CD14-positive monocyte (primary cell): Measurements from ENCODE around the gene DNAH3. TPM values are rescaled to one million over a fixed set of nuclear protein-coding genes. Genes with fewer than 3 reads are reported as not detected.

ENCODE experiments used
- DNase-seq, 3 donors: peaks; one replicate each; pipeline ENCODE4 v3.0.0-alpha.2; 2011 to 2022
- H2AFZ ChIP-seq: 2 replicates; pipeline ENCODE4 v1.6.0; 2012; ENCODE audit warnings: mild to moderate bottlenecking, low read depth, low read length, inconsistent platforms; ENCODE audit not compliant: insufficient read depth, poor library complexity, severe bottlenecking
- H3K27ac ChIP-seq, 2 donors: 1 replicate in 1 of 2; 2 replicates in 1 of 2; pipeline ENCODE4 v1.5.1; 2012 to 2013; ENCODE audit warnings: low read length in 2 of 2, control low read depth in 1 of 2, inconsistent platforms in 1 of 2, low read depth in 1 of 2, mild to moderate bottlenecking in 1 of 2
- H3K27me3 ChIP-seq, 2 donors: one replicate each; pipeline versions ENCODE4 v1.6.0 to v1.6.1; 2011 to 2013; ENCODE audit warnings: low read length in 2 of 2; ENCODE audit not compliant: control insufficient read depth in 2 of 2, insufficient read depth in 2 of 2
- H3K36me3 ChIP-seq, 2 donors: replicated peaks in 1 of 2; 1 replicate in 1 of 2; 2 replicates in 1 of 2; pipeline versions ENCODE4 v1.5.1 to v1.6.1; 2012 to 2013; ENCODE audit warnings: low read length in 2 of 2, control low read depth in 1 of 2, inconsistent platforms in 1 of 2, mild to moderate bottlenecking in 1 of 2; ENCODE audit not compliant: insufficient read depth in 2 of 2, control insufficient read depth in 1 of 2
- H3K4me1 ChIP-seq, 2 donors: 1 replicate in 1 of 2; 2 replicates in 1 of 2; pipeline versions ENCODE4 v1.5.1 to v1.6.1; 2012 to 2013; ENCODE audit warnings: low read length in 2 of 2, control low read depth in 1 of 2, inconsistent platforms in 1 of 2, mild to moderate bottlenecking in 1 of 2, moderate library complexity in 1 of 2; ENCODE audit not compliant: insufficient read depth in 2 of 2, control insufficient read depth in 1 of 2
- H3K4me2 ChIP-seq: replicated peaks from 2 replicates; pipeline ENCODE3; 2012; ENCODE audit warnings: low read length, moderate library complexity, mild to moderate bottlenecking; ENCODE audit not compliant: poor library complexity, severe bottlenecking; ENCODE audit errors: extremely low read depth
- H3K4me3 ChIP-seq, 3 experiments: fragments of 200-600 bp in 1 of 3; sonication (generic) in 1 of 3; replicated peaks in 1 of 3; 1 replicate in 2 of 3; 2 replicates in 1 of 3; pipeline ENCODE4 v1.5.1; 2011 to 2013; ENCODE audit warnings: low read length in 3 of 3, mild to moderate bottlenecking in 3 of 3, control low read depth in 2 of 3, low read depth in 2 of 3, inconsistent platforms in 1 of 3, moderate library complexity in 1 of 3
- H3K79me2 ChIP-seq: 2 replicates; pipeline ENCODE4 v1.6.0; 2012; ENCODE audit warnings: mild to moderate bottlenecking, control low read depth, inconsistent platforms, low read length, moderate library complexity; ENCODE audit not compliant: insufficient read depth
- H3K9ac ChIP-seq: 2 replicates; pipeline ENCODE4 v1.6.0; 2017; ENCODE audit warnings: low read length, mild to moderate bottlenecking; ENCODE audit not compliant: insufficient read depth, poor library complexity, severe bottlenecking
- H3K9me3 ChIP-seq, 2 donors: replicated peaks in 1 of 2; 1 replicate in 1 of 2; 2 replicates in 1 of 2; pipeline versions ENCODE4 v1.5.1 to v1.6.1; 2012 to 2013; ENCODE audit warnings: low read length in 2 of 2, control low read depth in 1 of 2; ENCODE audit not compliant: control insufficient read depth in 1 of 2, insufficient read depth in 1 of 2
- H4K20me1 ChIP-seq: 2 replicates; pipeline ENCODE4 v1.6.0; 2012; ENCODE audit warnings: mild to moderate bottlenecking, low read length, control low read depth, moderate library complexity; ENCODE audit not compliant: insufficient read depth
- H3K27ac Mint-ChIP-seq, 7 donors: one replicate each; pipeline ENCODE4 v1.8.0; 2020; ENCODE audit warnings: mild to moderate bottlenecking in 7 of 7, mixed read lengths in 7 of 7, moderate library complexity in 6 of 7, inconsistent platforms in 2 of 7
- H3K27me3 Mint-ChIP-seq, 3 donors: one replicate each; pipeline ENCODE4 v1.8.0; 2021 to 2022; ENCODE audit warnings: low read depth in 3 of 3, mild to moderate bottlenecking in 3 of 3, mixed read lengths in 3 of 3, moderate library complexity in 3 of 3, inconsistent platforms in 1 of 3
- H3K36me3 Mint-ChIP-seq, 2 donors: one replicate each; pipeline ENCODE4 v1.8.0; 2020; ENCODE audit warnings: mixed read lengths in 2 of 2, inconsistent platforms in 1 of 2, mild to moderate bottlenecking in 1 of 2
- H3K4me1 Mint-ChIP-seq: one replicate; pipeline ENCODE4 v1.8.0; 2020; ENCODE audit warnings: mild to moderate bottlenecking, mixed read lengths
- H3K4me3 Mint-ChIP-seq, 2 donors: one replicate each; pipeline ENCODE4 v1.8.0; 2020; ENCODE audit warnings: mild to moderate bottlenecking in 2 of 2, mixed read lengths in 2 of 2, moderate library complexity in 1 of 2
- H3K9me3 Mint-ChIP-seq, 7 donors: one replicate each; pipeline ENCODE4 v1.8.0; 2020 to 2022; ENCODE audit warnings: mixed read lengths in 7 of 7, mild to moderate bottlenecking in 6 of 7, moderate library complexity in 6 of 7, inconsistent platforms in 2 of 7
- WGBS: methylation state at CpG from one replicate; pipeline ENCODE4 v1.1.5; 2013; ENCODE audit warnings: missing lambda C conversion rate; ENCODE audit not compliant: insufficient coverage; 5-methylcytosine and 5-hydroxymethylcytosine counted together
- intact Hi-C, 2 donors: fragments of 100-400 bp; cut with micrococcal nuclease; formaldehyde crosslinking; loops; one replicate each; pipeline versions ENCODE4 v1.15.0 to v1.15.1; 2023
- polyA plus RNA-seq, 3 donors: library from polyadenylated mRNA; depleted of rRNA in 1 of 3; unstranded in 2 of 3; stranded (reverse) in 1 of 3; fragments of 300-500 nt in 2 of 3; fragments of >200 nt in 1 of 3; fragmentation: Illumina TruSeq in 2 of 3; gene quantifications; 1 replicate in 2 of 3; 2 replicates in 1 of 3; pipeline ENCODE4 v1.2.3, GENCODE V29; 2012 to 2021
- TF ChIP-seq, protein P1 (sequence below): fragments of 200-600 bp; IDR thresholded peaks from one replicate; pipeline ENCODE4 v1.8.0; 2022; ENCODE audit warnings: antibody characterized with exemption, mild to moderate bottlenecking

Gene DNAH3
- polyA plus RNA-seq, 3 donors, result not detected

DNA sequence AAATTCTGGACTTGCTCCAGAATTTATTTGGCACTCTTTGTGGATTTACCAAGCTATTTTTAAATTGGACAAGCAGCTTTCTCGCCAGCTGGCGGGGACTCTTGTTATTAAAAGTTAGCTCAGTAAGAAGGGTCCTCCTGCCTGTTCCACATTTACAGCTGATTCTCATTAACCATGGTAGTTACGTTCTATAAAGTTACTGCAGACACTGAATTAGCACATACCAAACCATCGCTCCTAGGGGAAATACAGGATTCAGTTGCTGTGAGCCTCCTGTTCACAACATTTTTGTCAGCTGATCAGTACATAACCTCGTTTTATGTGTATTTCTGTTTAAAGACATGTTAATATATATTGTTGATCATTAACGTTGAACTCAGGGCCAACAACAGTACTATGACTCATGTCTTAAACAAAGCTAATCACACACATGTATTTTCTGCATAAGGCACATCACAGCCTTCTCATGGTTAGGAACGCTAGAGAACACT, 12.1 kb upstream of the DNAH3 start:
- intact Hi-C loops, result no loop called here
- H3K27ac Mint-ChIP-seq, result no peak overlapping the region
- no peak overlapping the region for H3K27ac ChIP-seq

DNA sequence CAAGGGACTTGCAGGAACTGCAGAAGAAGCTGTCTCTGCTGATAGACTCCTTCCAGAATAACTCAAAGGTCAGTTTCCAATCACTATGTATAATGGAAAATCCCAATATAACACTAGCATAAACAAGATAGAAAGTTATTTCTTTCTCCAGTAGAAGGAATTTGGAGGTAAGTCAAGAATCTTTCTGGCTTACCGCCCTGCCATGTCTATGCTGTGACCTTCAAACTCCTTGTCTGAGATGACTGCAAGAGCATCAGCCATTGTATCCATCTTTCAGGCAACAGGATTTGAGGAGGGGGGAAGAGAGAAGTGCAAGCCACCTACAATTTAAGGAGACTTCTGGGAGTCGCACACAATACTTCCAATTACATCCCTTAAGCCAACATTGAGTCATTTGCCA, 10.6 kb upstream of the DNAH3 start:
- no peak overlapping the region for H3K27ac Mint-ChIP-seq
- H3K9me3 Mint-ChIP-seq, result peaks cover 0 to 2% (median 0%) of the 10 kb centered on the region in 7 donors
- H3K4me3 ChIP-seq, result no peak overlapping the region
- H3K4me3 Mint-ChIP-seq, result no peak overlapping the region
- H4K20me1 ChIP-seq, result peaks cover 3% of the 10 kb centered on the region
- no CpG with 5 or more reads among the region's 2 CpGs for WGBS
- no peak overlapping the region for H3K4me2 ChIP-seq
- peaks cover 35 to 41% of the 10 kb centered on the region in 2 donors for H3K36me3 Mint-ChIP-seq
- H3K27ac ChIP-seq, result no peak overlapping the region
- H3K79me2 ChIP-seq, result peaks cover 3% of the 10 kb centered on the region
- intact Hi-C loops, result no loop called here
- peaks cover 16 to 23% of the 10 kb centered on the region in 2 donors for H3K4me1 ChIP-seq
- TF ChIP-seq, protein P1, sequence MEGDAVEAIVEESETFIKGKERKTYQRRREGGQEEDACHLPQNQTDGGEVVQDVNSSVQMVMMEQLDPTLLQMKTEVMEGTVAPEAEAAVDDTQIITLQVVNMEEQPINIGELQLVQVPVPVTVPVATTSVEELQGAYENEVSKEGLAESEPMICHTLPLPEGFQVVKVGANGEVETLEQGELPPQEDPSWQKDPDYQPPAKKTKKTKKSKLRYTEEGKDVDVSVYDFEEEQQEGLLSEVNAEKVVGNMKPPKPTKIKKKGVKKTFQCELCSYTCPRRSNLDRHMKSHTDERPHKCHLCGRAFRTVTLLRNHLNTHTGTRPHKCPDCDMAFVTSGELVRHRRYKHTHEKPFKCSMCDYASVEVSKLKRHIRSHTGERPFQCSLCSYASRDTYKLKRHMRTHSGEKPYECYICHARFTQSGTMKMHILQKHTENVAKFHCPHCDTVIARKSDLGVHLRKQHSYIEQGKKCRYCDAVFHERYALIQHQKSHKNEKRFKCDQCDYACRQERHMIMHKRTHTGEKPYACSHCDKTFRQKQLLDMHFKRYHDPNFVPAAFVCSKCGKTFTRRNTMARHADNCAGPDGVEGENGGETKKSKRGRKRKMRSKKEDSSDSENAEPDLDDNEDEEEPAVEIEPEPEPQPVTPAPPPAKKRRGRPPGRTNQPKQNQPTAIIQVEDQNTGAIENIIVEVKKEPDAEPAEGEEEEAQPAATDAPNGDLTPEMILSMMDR, result no peak
- peaks cover 15 to 44% of the 10 kb centered on the region in 2 donors for H3K36me3 ChIP-seq
- H3K27me3 Mint-ChIP-seq, result peaks cover 0 to 1% (median 0%) of the 10 kb centered on the region in 3 donors
- H2AFZ ChIP-seq, result no peak overlapping the region
- no peaks in the 10 kb centered on the region for H3K27me3 ChIP-seq
- H3K9me3 ChIP-seq, result no peaks in the 10 kb centered on the region
- H3K4me1 Mint-ChIP-seq, result peaks cover 21% of the 10 kb centered on the region
- no peak for DNase-seq
- no peak overlapping the region for H3K9ac ChIP-seq

More for the DNA sequence above, 12.1 kb upstream of the DNAH3 start:
- H3K4me3 Mint-ChIP-seq, result no peak overlapping the region
- H3K36me3 Mint-ChIP-seq, result peaks cover 44 to 47% of the 10 kb centered on the region in 2 donors
- H3K4me1 ChIP-seq, result peaks cover 16 to 23% of the 10 kb centered on the region in 2 donors
- peaks cover 0 to 2% (median 1%) of the 10 kb centered on the region in 3 donors for H3K27me3 Mint-ChIP-seq
- no peak overlapping the region for H3K4me2 ChIP-seq
- no peaks in the 10 kb centered on the region for H3K27me3 ChIP-seq
- H3K4me1 Mint-ChIP-seq, result peaks cover 19% of the 10 kb centered on the region
- H4K20me1 ChIP-seq, result peaks cover 3% of the 10 kb centered on the region
- H3K4me3 ChIP-seq, result no peak overlapping the region
- no CpG with 5 or more reads among the region's 7 CpGs for WGBS
- peaks cover 3% of the 10 kb centered on the region for H3K79me2 ChIP-seq
- DNase-seq, result no peak
- H3K9ac ChIP-seq, result no peak overlapping the region
- H3K36me3 ChIP-seq, result peaks cover 17 to 55% of the 10 kb centered on the region in 2 donors
- TF ChIP-seq, protein P1, result no peak
- no peaks in the 10 kb centered on the region for H3K9me3 Mint-ChIP-seq
- H3K9me3 ChIP-seq, result no peaks in the 10 kb centered on the region
- H2AFZ ChIP-seq, result no peak overlapping the region
